ENCODE data around the gene ASCC1.
A peak's percentile ranks its signal among the peaks of the same experiment; 100 is the strongest.
"Not testable (repeated sequence)": the region's sequence is repeated elsewhere in the genome, so short reads cannot be mapped to it uniquely, and the experiment has no call there.

ASCC1 gene

GRCh38 chr10:72140850-72141249 is 75.2 kb downstream of the ASCC1 start:
- Histone ChIP-seq H3K9ac (ENCODE audit: low read depth, low read length) (no peak overlapping the region), H3K27ac (ENCODE audit: low read depth, low read length) (no peak overlapping the region), H3K4me3 (ENCODE audit: low read depth, low read length) (no peak overlapping the region), H3K27me3 (ENCODE audit: control insufficient read depth, insufficient read depth, low read length) (no peaks in the 10 kb centered on the region), H3K36me3 (ENCODE audit: control insufficient read depth, insufficient read depth, low read length) (no peaks in the 10 kb centered on the region), H3K4me1 (ENCODE audit: control insufficient read depth, insufficient read depth, low read length) (peaks cover 23% of the 10 kb centered on the region), H3K9me3 (ENCODE audit: control insufficient read depth, insufficient read depth, low read length) (no peaks in the 10 kb centered on the region)

DNA sequence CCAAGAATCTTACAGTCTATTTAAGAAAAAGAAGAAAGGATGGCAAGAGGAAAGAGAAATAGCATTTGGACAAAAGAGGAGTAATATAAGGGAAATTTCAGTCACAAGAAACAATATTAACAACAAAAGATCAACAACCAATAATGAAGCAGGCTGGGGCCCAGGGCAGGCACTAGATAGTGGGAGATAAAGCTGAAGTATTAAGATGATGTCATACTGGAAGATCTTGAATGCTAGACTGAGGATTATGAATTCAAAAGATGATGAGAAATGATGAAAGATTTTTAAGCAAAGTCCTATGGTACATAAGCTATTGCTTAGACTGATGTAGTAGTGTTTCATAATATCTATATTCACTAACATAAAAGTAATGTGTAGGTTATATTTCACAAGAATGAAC is 75.9 kb downstream of the ASCC1 start:
- H3K9me3 ChIP-seq (ENCODE audit: control insufficient read depth, insufficient read depth, low read length) = no peaks in the 10 kb centered on the region
- no peaks in the 10 kb centered on the region for H3K27me3 ChIP-seq (ENCODE audit: control insufficient read depth, insufficient read depth, low read length)
- no peak overlapping the region for H3K9ac ChIP-seq (ENCODE audit: low read depth, low read length)
- H3K27ac ChIP-seq (ENCODE audit: low read depth, low read length) = no peak overlapping the region
- H3K4me1 ChIP-seq (ENCODE audit: control insufficient read depth, insufficient read depth, low read length) = peaks cover 16% of the 10 kb centered on the region; the same call in 1 of the 2 replicates
- no peak overlapping the region for H3K4me3 ChIP-seq (ENCODE audit: low read depth, low read length)
- no peaks in the 10 kb centered on the region for H3K36me3 ChIP-seq (ENCODE audit: control insufficient read depth, insufficient read depth, low read length)

- no peaks in the 10 kb centered on the region for H3K27me3 ChIP-seq (ENCODE audit: control insufficient read depth, insufficient read depth, low read length)
- no peak overlapping the region for H3K4me3 ChIP-seq (ENCODE audit: low read depth, low read length)
- no peaks in the 10 kb centered on the region for H3K9me3 ChIP-seq (ENCODE audit: control insufficient read depth, insufficient read depth, low read length)
- no peak overlapping the region for H3K27ac ChIP-seq (ENCODE audit: low read depth, low read length)
- peaks cover 14% of the 10 kb centered on the region; the same call in 1 of the 2 replicates for H3K4me1 ChIP-seq (ENCODE audit: control insufficient read depth, insufficient read depth, low read length)
- no peaks in the 10 kb centered on the region for H3K36me3 ChIP-seq (ENCODE audit: control insufficient read depth, insufficient read depth, low read length)
- no peak overlapping the region for H3K9ac ChIP-seq (ENCODE audit: low read depth, low read length)
These were observed 78.5 kb downstream of the ASCC1 start for GRCh38 chr10:72137583-72137982.

GRCh38 chr10:72136225-72136624 is 79.9 kb downstream of the ASCC1 start:
- H3K4me3 ChIP-seq (ENCODE audit: low read depth, low read length); H3K27me3 ChIP-seq (ENCODE audit: control insufficient read depth, insufficient read depth, low read length); H3K9me3 ChIP-seq (ENCODE audit: control insufficient read depth, insufficient read depth, low read length); H3K9ac ChIP-seq (ENCODE audit: low read depth, low read length); H3K36me3 ChIP-seq (ENCODE audit: control insufficient read depth, insufficient read depth, low read length); H3K27ac ChIP-seq (ENCODE audit: low read depth, low read length): not testable (repeated sequence)
- peaks cover 14% of the 10 kb centered on the region; the same call in 1 of the 2 replicates for H3K4me1 ChIP-seq (ENCODE audit: control insufficient read depth, insufficient read depth, low read length)

DNA sequence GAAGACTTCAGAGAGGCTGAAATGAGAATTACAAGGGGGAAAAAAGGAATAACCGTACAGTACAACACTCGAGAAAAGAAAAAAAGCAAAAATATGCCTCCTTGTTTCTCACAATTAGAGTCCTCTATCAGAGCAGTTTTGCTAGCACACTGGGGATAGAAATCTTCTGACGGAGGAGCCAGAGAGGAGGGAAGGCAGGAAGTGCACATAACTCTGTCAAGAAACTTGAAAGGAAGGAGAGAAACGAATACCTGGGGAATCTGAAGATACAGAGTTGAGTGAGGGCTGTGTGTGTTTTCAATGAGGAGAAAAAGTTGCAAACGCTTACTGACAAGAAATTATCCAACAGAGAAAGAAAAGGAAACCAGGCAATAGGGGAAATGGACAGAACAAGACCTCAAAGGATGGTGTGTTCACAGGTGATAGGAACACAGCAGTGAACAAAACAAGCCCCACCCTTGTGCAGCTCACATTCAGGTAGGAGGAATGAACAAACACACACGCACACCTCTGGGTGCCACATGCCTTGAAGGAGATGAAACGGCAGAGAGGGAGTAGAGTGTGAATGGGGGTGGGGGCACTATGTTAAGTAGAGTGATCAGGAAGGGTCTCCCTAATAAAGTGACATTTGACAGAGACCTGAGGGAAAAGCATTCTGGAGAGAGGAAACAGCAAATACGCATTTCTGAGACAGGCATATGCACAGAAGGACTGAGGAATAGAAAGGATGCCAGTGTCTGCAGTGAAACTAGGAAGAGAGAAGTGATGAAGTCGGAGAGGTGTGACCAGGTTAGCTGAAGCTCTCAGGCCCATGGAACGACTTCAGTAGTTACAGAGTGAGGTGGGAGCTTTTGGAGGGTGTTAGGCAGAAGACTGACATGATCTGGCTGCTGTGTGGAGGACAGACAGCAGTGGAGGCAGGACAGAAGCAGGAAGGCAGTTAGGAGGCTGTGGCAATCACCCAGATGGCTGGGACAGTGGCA is 81.0 kb downstream of the ASCC1 start:
- no peaks in the 10 kb centered on the region for H3K27me3 ChIP-seq (ENCODE audit: control insufficient read depth, insufficient read depth, low read length)
- peaks cover 6% of the 10 kb centered on the region; the same call in 1 of the 2 replicates for H3K4me1 ChIP-seq (ENCODE audit: control insufficient read depth, insufficient read depth, low read length)
- no peak overlapping the region for H3K9ac ChIP-seq (ENCODE audit: low read depth, low read length)
- no peaks in the 10 kb centered on the region for H3K9me3 ChIP-seq (ENCODE audit: control insufficient read depth, insufficient read depth, low read length)
- H3K36me3 ChIP-seq (ENCODE audit: control insufficient read depth, insufficient read depth, low read length) = no peaks in the 10 kb centered on the region
- H3K27ac ChIP-seq (ENCODE audit: low read depth, low read length) = no peak overlapping the region
- H3K4me3 ChIP-seq (ENCODE audit: low read depth, low read length) = no peak overlapping the region

DNA sequence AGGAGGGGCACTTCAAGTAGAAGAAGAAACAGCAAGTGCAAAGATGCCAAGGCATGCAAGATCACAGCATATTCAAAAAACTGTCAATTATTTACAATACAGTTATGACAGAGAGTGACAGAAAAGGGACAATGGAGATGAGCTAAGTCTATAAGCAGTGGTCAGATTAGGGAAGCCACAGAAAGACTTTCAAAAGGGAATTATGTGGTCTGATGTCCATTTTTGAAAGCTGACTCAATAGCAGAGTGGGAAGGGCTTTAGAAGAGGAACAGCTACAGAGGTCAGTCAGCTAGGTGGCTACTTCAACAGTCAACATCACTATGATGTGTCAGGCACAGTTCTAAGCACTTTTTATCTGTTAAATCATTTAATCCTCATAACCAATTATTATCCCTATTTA is 82.6 kb downstream of the ASCC1 start:
- Histone ChIP-seq H3K9me3 (ENCODE audit: control insufficient read depth, insufficient read depth, low read length) (no peaks in the 10 kb centered on the region), H3K27me3 (ENCODE audit: control insufficient read depth, insufficient read depth, low read length) (no peaks in the 10 kb centered on the region), H3K4me1 (ENCODE audit: control insufficient read depth, insufficient read depth, low read length) (no peaks in the 10 kb centered on the region), H3K9ac (ENCODE audit: low read depth, low read length) (no peak overlapping the region), H3K4me3 (ENCODE audit: low read depth, low read length) (no peak overlapping the region), H3K27ac (ENCODE audit: low read depth, low read length) (no peak overlapping the region), H3K36me3 (ENCODE audit: control insufficient read depth, insufficient read depth, low read length) (no peaks in the 10 kb centered on the region)

GRCh38 chr10:72132854-72133253 is 83.2 kb downstream of the ASCC1 start:
- no peak overlapping the region for H3K4me3 ChIP-seq (ENCODE audit: low read depth, low read length)
- H3K27ac ChIP-seq (ENCODE audit: low read depth, low read length) = no peak overlapping the region
- no peaks in the 10 kb centered on the region for H3K36me3 ChIP-seq (ENCODE audit: control insufficient read depth, insufficient read depth, low read length)

DNA sequence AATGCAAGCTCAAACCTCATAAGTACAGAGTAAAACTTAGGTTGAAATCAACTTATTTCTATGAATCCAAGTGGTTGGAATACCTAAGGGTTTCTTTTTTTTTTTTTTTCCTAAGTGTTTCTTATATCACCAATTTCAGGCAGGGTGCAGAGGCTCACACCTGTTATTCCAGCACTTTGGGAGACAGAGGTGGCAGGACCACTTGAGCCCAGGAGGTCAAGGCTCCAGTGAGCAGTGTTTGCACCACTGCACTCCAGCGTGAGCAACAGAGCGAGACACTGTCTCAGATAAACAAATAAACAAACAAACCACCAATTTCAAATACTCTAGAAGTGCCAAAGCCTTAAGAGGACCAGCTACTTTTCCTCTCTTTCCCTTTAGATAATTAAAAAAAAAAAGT is 88.5 kb downstream of the ASCC1 start:
- H3K27ac ChIP-seq (ENCODE audit: low read depth, low read length) = no peak overlapping the region
- no peaks in the 10 kb centered on the region for H3K27me3 ChIP-seq (ENCODE audit: control insufficient read depth, insufficient read depth, low read length)
- no peaks in the 10 kb centered on the region for H3K36me3 ChIP-seq (ENCODE audit: control insufficient read depth, insufficient read depth, low read length)

More at GRCh38 chr10:72132854-72133253, 83.2 kb downstream of the ASCC1 start:
- no peaks in the 10 kb centered on the region for H3K27me3 ChIP-seq (ENCODE audit: control insufficient read depth, insufficient read depth, low read length)
- no peak overlapping the region for H3K9ac ChIP-seq (ENCODE audit: low read depth, low read length)
- H3K9me3 ChIP-seq (ENCODE audit: control insufficient read depth, insufficient read depth, low read length) = no peaks in the 10 kb centered on the region
- H3K4me1 ChIP-seq (ENCODE audit: control insufficient read depth, insufficient read depth, low read length) = no peaks in the 10 kb centered on the region

GRCh38 chr10:72126872-72127232 is 89.2 kb downstream of the ASCC1 start:
- H3K27ac ChIP-seq (ENCODE audit: low read depth, low read length) = no peak overlapping the region
- peaks cover 16% of the 10 kb centered on the region for H3K4me1 ChIP-seq (ENCODE audit: control insufficient read depth, insufficient read depth, low read length)
- H3K36me3 ChIP-seq (ENCODE audit: control insufficient read depth, insufficient read depth, low read length) = no peaks in the 10 kb centered on the region

More for the DNA sequence above, 88.5 kb downstream of the ASCC1 start:
- Histone ChIP-seq H3K4me1 (ENCODE audit: control insufficient read depth, insufficient read depth, low read length) (peaks cover 16% of the 10 kb centered on the region), H3K4me3 (ENCODE audit: low read depth, low read length) (no peak overlapping the region), H3K9ac (ENCODE audit: low read depth, low read length) (no peak overlapping the region), H3K9me3 (ENCODE audit: control insufficient read depth, insufficient read depth, low read length) (no peaks in the 10 kb centered on the region)

GRCh38 chr10:72126184-72126871 is 89.7 kb downstream of the ASCC1 start:
- Histone ChIP-seq H3K27me3 (ENCODE audit: control insufficient read depth, insufficient read depth, low read length) (no peaks in the 10 kb centered on the region), H3K4me1 (ENCODE audit: control insufficient read depth, insufficient read depth, low read length) (peaks cover 16% of the 10 kb centered on the region), H3K36me3 (ENCODE audit: control insufficient read depth, insufficient read depth, low read length) (no peaks in the 10 kb centered on the region), H3K9ac (ENCODE audit: low read depth, low read length) (0 out of 2 replicates have a peak overlapping the region, but pooled peaks have one; percentile 0), H3K27ac (ENCODE audit: low read depth, low read length) (no peak overlapping the region), H3K9me3 (ENCODE audit: control insufficient read depth, insufficient read depth, low read length) (no peaks in the 10 kb centered on the region), H3K4me3 (ENCODE audit: low read depth, low read length) (no peak overlapping the region)

More at GRCh38 chr10:72126872-72127232, 89.2 kb downstream of the ASCC1 start:
- no peaks in the 10 kb centered on the region for H3K9me3 ChIP-seq (ENCODE audit: control insufficient read depth, insufficient read depth, low read length)
- 0 out of 2 replicates have a peak overlapping the region, but pooled peaks have one; percentile 0 for H3K9ac ChIP-seq (ENCODE audit: low read depth, low read length)
- no peaks in the 10 kb centered on the region for H3K27me3 ChIP-seq (ENCODE audit: control insufficient read depth, insufficient read depth, low read length)
- no peak overlapping the region for H3K4me3 ChIP-seq (ENCODE audit: low read depth, low read length)

- Histone ChIP-seq H3K27me3 (ENCODE audit: control insufficient read depth, insufficient read depth, low read length) (no peaks in the 10 kb centered on the region), H3K36me3 (ENCODE audit: control insufficient read depth, insufficient read depth, low read length) (no peaks in the 10 kb centered on the region), H3K9ac (ENCODE audit: low read depth, low read length) (no peak overlapping the region), H3K4me3 (ENCODE audit: low read depth, low read length) (no peak overlapping the region), H3K27ac (ENCODE audit: low read depth, low read length) (no peak overlapping the region), H3K9me3 (ENCODE audit: control insufficient read depth, insufficient read depth, low read length) (no peaks in the 10 kb centered on the region), H3K4me1 (ENCODE audit: control insufficient read depth, insufficient read depth, low read length) (peaks cover 16% of the 10 kb centered on the region)
These were observed 91.1 kb downstream of the ASCC1 start for GRCh38 chr10:72124989-72125388.
